Measurements from ENCODE around the gene NPTN. TPM values are rescaled to one million over a fixed set of nuclear protein-coding genes. Genes with fewer than 3 reads are reported as not detected.
"Not testable (repeated sequence)": the region's sequence is repeated elsewhere in the genome, so short reads cannot be mapped to it uniquely, and the experiment has no call there.

The NPTN gene
- total RNA-seq, 6 experiments from 2014 or later = 25.4 to 49.9 (median 35.4) TPM

GRCh38 chr15:73583544-73583943, 49.6 kb downstream of the NPTN start:
- no peak for TF ChIP-seq CTCF (IDR thresholded peaks at IDR 0.05)
- no peak for TF ChIP-seq POLR2A (IDR thresholded peaks at IDR 0.05)
- Histone ChIP-seq H3K27me3 (no peaks in the 10 kb centered on the region), H3K36me3 (peaks cover 4 to 49% (median 7%) of the 10 kb centered on the region in 4 donors), H3K9me3 (no peaks in the 10 kb centered on the region), H3K4me3 (no peak overlapping the region), H3K4me1 (no peaks in the 10 kb centered on the region), H3K27ac (no peak overlapping the region)
- WGBS (ENCODE audit: insufficient coverage, low coverage, low lambda C conversion rate, missing lambda C conversion rate) = 90% methylated on average over 3 of the region's 3 CpGs
- intact Hi-C loops (cut with DNase I) = no loop called here
- ATAC-seq = no peak
- DNase-seq = no peak

DNA sequence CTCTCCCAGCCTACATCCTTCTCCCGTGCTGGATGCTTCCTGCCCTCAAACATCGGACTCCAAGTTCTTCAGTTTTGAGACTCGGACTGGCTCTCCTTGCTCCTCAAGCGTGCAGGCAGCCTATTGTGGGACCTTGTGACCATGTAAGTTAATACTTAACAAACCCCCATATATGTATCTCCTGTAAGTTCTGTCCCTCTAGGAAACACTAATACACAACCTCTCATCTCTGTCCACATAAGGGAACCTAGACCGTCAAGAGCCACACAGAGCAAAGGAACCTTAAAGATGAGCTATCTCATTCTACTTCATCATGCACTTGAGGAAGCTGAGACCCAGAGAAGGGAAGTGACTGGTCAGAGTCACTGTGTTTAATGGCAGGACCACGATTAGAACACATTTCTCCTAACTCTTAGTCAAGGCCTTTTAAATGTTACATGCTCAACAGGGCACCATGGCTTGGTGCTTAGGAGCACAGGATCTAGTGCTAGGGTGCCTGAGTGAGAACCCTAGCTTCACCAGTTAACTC, 50.3 kb downstream of the NPTN start:
- WGBS (ENCODE audit: insufficient coverage, low coverage, low lambda C conversion rate, missing lambda C conversion rate) = 84% methylated on average over 6 of the region's 6 CpGs

GRCh38 chr15:73578026-73578425, 55.2 kb downstream of the NPTN start:
- no peak overlapping the region for H3K27ac ChIP-seq
- intact Hi-C loops (cut with DNase I) = loop anchor here in 1 of 2 donors (10.0 kb wide), 1 partner anchor 67 kb away; no protein-coding TSS in a partner anchor
- no peaks in the 10 kb centered on the region for H3K27me3 ChIP-seq
- H3K4me1 ChIP-seq = no peaks in the 10 kb centered on the region
- H3K36me3 ChIP-seq = peaks cover 0 to 32% (median 7%) of the 10 kb centered on the region in 4 donors
- no peak for ATAC-seq
- DNase-seq = no peak
- H3K4me3 ChIP-seq = no peak overlapping the region
- TF ChIP-seq POLR2A (IDR thresholded peaks at IDR 0.05) (no peak), CTCF (IDR thresholded peaks at IDR 0.05) (no peak)
- H3K9me3 ChIP-seq = no peaks in the 10 kb centered on the region
- 100% methylated on average over 2 of the region's 2 CpGs for WGBS (ENCODE audit: insufficient coverage, low coverage, low lambda C conversion rate, missing lambda C conversion rate)

More for the DNA sequence above, 50.3 kb downstream of the NPTN start:
- no peak for TF ChIP-seq POLR2A (IDR thresholded peaks at IDR 0.05)
- TF ChIP-seq CTCF (IDR thresholded peaks at IDR 0.05) = no peak
- peaks cover 4 to 49% (median 7%) of the 10 kb centered on the region in 4 donors for H3K36me3 ChIP-seq
- ATAC-seq = peak in 1 of 4 donors; percentile 18
- H3K27ac ChIP-seq = no peak overlapping the region
- no peak overlapping the region for H3K4me3 ChIP-seq
- H3K27me3 ChIP-seq = no peaks in the 10 kb centered on the region
- H3K4me1 ChIP-seq = no peaks in the 10 kb centered on the region
- intact Hi-C loops (cut with DNase I) = no loop called here
- no peaks in the 10 kb centered on the region for H3K9me3 ChIP-seq
- no peak for DNase-seq

- H3K27ac ChIP-seq, H3K9me3 ChIP-seq, H3K27me3 ChIP-seq, DNase-seq, H3K4me1 ChIP-seq, ATAC-seq, H3K4me3 ChIP-seq: not testable (repeated sequence)
- intact Hi-C loops (cut with DNase I) = loop anchor here in 1 of 2 donors (10.0 kb wide), 1 partner anchor 67 kb away; no protein-coding TSS in a partner anchor
- H3K36me3 ChIP-seq = peaks cover 0 to 33% (median 9%) of the 10 kb centered on the region in 4 donors
These were observed 55.6 kb downstream of the NPTN start for GRCh38 chr15:73577593-73577992.

- no peak overlapping the region for H3K27ac ChIP-seq
- DNase-seq (no peak), ATAC-seq (no peak)
- no peaks in the 10 kb centered on the region for H3K4me1 ChIP-seq
- intact Hi-C loops (cut with DNase I) = loop anchor here in 1 of 2 donors (10.0 kb wide), 1 partner anchor 69 kb away; no protein-coding TSS in a partner anchor
- no peak overlapping the region for H3K4me3 ChIP-seq
- WGBS (ENCODE audit: insufficient coverage, low coverage, low lambda C conversion rate, missing lambda C conversion rate) = 71% methylated on average over 3 of the region's 3 CpGs
- H3K27me3 ChIP-seq = no peaks in the 10 kb centered on the region
- no peaks in the 10 kb centered on the region for H3K9me3 ChIP-seq
- no peak for TF ChIP-seq POLR2A (IDR thresholded peaks at IDR 0.05)
- no peak for TF ChIP-seq CTCF (IDR thresholded peaks at IDR 0.05)
- H3K36me3 ChIP-seq = peaks cover 0 to 40% (median 10%) of the 10 kb centered on the region in 4 donors
These were observed 57.4 kb downstream of the NPTN start for GRCh38 chr15:73575636-73576247.
